Measurements from ENCODE around the gene DARS2.
"Not testable (repeated sequence)": the region's sequence is repeated elsewhere in the genome, so short reads cannot be mapped to it uniquely, and the experiment has no call there.

DARS2 gene

GRCh38 chr1:173824315-173825081, at the start of gene DARS2, which contains the start of gene CENPL:
DARS2 (plus strand) TSS chr1:173824673; CDS start chr1:173825230, 557 bp downstream.
CENPL (minus strand) TSS chr1:173824883; CDS start chr1:173811299, 13,584 bp downstream.
- H3K9ac ChIP-seq (ENCODE audit: low read length) = peak within 1 kb of the TSS; percentile 72
- peak within 1 kb of the TSS; percentile 95 for H3K27ac ChIP-seq (ENCODE audit: low read depth, low read length)
- H3K36me3 ChIP-seq (ENCODE audit: control insufficient read depth, insufficient read depth, low read length) = no peaks in the 10 kb centered on the region
- no peaks in the 10 kb centered on the region for H3K27me3 ChIP-seq (ENCODE audit: control insufficient read depth, insufficient read depth, low read length)
- H3K4me1 ChIP-seq (ENCODE audit: control insufficient read depth, insufficient read depth, low read length) = peaks cover 7% of the 10 kb centered on the region
- peak within 1 kb of the TSS; percentile 97 for H3K4me3 ChIP-seq (ENCODE audit: low read length)

- Histone ChIP-seq H3K27me3 (ENCODE audit: control insufficient read depth, insufficient read depth, low read length) (no peaks in the 10 kb centered on the region), H3K4me3 (ENCODE audit: low read length) (no peak overlapping the region), H3K9ac (ENCODE audit: low read length) (no peak overlapping the region), H3K36me3 (ENCODE audit: control insufficient read depth, insufficient read depth, low read length) (peaks cover 13% of the 10 kb centered on the region), H3K27ac (ENCODE audit: low read depth, low read length) (no peak overlapping the region), H3K4me1 (ENCODE audit: control insufficient read depth, insufficient read depth, low read length) (no peaks in the 10 kb centered on the region)
Observed at GRCh38 chr1:173775578-173776226, 48.8 kb upstream of the DARS2 start.

- Histone ChIP-seq H3K27me3 (ENCODE audit: control insufficient read depth, insufficient read depth, low read length) (no peaks in the 10 kb centered on the region), H3K4me1 (ENCODE audit: control insufficient read depth, insufficient read depth, low read length) (no peaks in the 10 kb centered on the region), H3K4me3 (ENCODE audit: low read length) (no peak overlapping the region), H3K9ac (ENCODE audit: low read length) (no peak overlapping the region), H3K36me3 (ENCODE audit: control insufficient read depth, insufficient read depth, low read length) (peaks cover 16% of the 10 kb centered on the region), H3K27ac (ENCODE audit: low read depth, low read length) (no peak overlapping the region)
Observed at GRCh38 chr1:173779936-173780335, 44.5 kb upstream of the DARS2 start.

- H3K9ac ChIP-seq (ENCODE audit: low read length) = no peak overlapping the region
- H3K27ac ChIP-seq (ENCODE audit: low read depth, low read length) = no peak overlapping the region
- H3K27me3 ChIP-seq (ENCODE audit: control insufficient read depth, insufficient read depth, low read length) = no peaks in the 10 kb centered on the region
- no peak overlapping the region for H3K4me3 ChIP-seq (ENCODE audit: low read length)
- H3K4me1 ChIP-seq (ENCODE audit: control insufficient read depth, insufficient read depth, low read length) = no peaks in the 10 kb centered on the region
- peaks cover 11% of the 10 kb centered on the region for H3K36me3 ChIP-seq (ENCODE audit: control insufficient read depth, insufficient read depth, low read length)
Observed at GRCh38 chr1:173784997-173785396, 39.5 kb upstream of the DARS2 start.

GRCh38 chr1:173789841-173790240, 34.6 kb upstream of the DARS2 start:
- H3K4me1 ChIP-seq (ENCODE audit: control insufficient read depth, insufficient read depth, low read length) = no peaks in the 10 kb centered on the region
- H3K36me3 ChIP-seq (ENCODE audit: control insufficient read depth, insufficient read depth, low read length) = peaks cover 5% of the 10 kb centered on the region
- no peak overlapping the region for H3K9ac ChIP-seq (ENCODE audit: low read length)
- H3K4me3 ChIP-seq (ENCODE audit: low read length) = no peak overlapping the region
- H3K27me3 ChIP-seq (ENCODE audit: control insufficient read depth, insufficient read depth, low read length) = no peaks in the 10 kb centered on the region
- H3K27ac ChIP-seq (ENCODE audit: low read depth, low read length) = no peak overlapping the region

- Histone ChIP-seq H3K9ac (ENCODE audit: low read length) (no peak overlapping the region), H3K4me1 (ENCODE audit: control insufficient read depth, insufficient read depth, low read length) (no peaks in the 10 kb centered on the region), H3K4me3 (ENCODE audit: low read length) (no peak overlapping the region), H3K36me3 (ENCODE audit: control insufficient read depth, insufficient read depth, low read length) (no peaks in the 10 kb centered on the region), H3K27ac (ENCODE audit: low read depth, low read length) (no peak overlapping the region), H3K27me3 (ENCODE audit: control insufficient read depth, insufficient read depth, low read length) (no peaks in the 10 kb centered on the region)
Observed at GRCh38 chr1:173798078-173798477, 26.4 kb upstream of the DARS2 start.

- not testable (repeated sequence) for H3K9ac ChIP-seq (ENCODE audit: low read length); H3K4me3 ChIP-seq (ENCODE audit: low read length); H3K36me3 ChIP-seq (ENCODE audit: control insufficient read depth, insufficient read depth, low read length); H3K4me1 ChIP-seq (ENCODE audit: control insufficient read depth, insufficient read depth, low read length); H3K27ac ChIP-seq (ENCODE audit: low read depth, low read length); H3K27me3 ChIP-seq (ENCODE audit: control insufficient read depth, insufficient read depth, low read length)
Observed at GRCh38 chr1:173799995-173800394, 24.5 kb upstream of the DARS2 start.

- Histone ChIP-seq H3K36me3 (ENCODE audit: control insufficient read depth, insufficient read depth, low read length) (no peaks in the 10 kb centered on the region), H3K27me3 (ENCODE audit: control insufficient read depth, insufficient read depth, low read length) (no peaks in the 10 kb centered on the region), H3K27ac (ENCODE audit: low read depth, low read length) (no peak overlapping the region), H3K4me3 (ENCODE audit: low read length) (no peak overlapping the region), H3K9ac (ENCODE audit: low read length) (no peak overlapping the region), H3K4me1 (ENCODE audit: control insufficient read depth, insufficient read depth, low read length) (no peaks in the 10 kb centered on the region)
Observed at GRCh38 chr1:173802961-173803360, 21.5 kb upstream of the DARS2 start.

GRCh38 chr1:173813654-173814053, 10.8 kb upstream of the DARS2 start:
- H3K27ac ChIP-seq (ENCODE audit: low read depth, low read length); H3K4me1 ChIP-seq (ENCODE audit: control insufficient read depth, insufficient read depth, low read length); H3K4me3 ChIP-seq (ENCODE audit: low read length); H3K36me3 ChIP-seq (ENCODE audit: control insufficient read depth, insufficient read depth, low read length); H3K9ac ChIP-seq (ENCODE audit: low read length); H3K27me3 ChIP-seq (ENCODE audit: control insufficient read depth, insufficient read depth, low read length): not testable (repeated sequence)

- H3K4me1 ChIP-seq (ENCODE audit: control insufficient read depth, insufficient read depth, low read length) = peaks cover 4% of the 10 kb centered on the region
- H3K27ac ChIP-seq (ENCODE audit: low read depth, low read length) = no peak overlapping the region
- H3K27me3 ChIP-seq (ENCODE audit: control insufficient read depth, insufficient read depth, low read length) = no peaks in the 10 kb centered on the region
- no peak overlapping the region for H3K4me3 ChIP-seq (ENCODE audit: low read length)
- H3K36me3 ChIP-seq (ENCODE audit: control insufficient read depth, insufficient read depth, low read length) = no peaks in the 10 kb centered on the region
- H3K9ac ChIP-seq (ENCODE audit: low read length) = no peak overlapping the region
Observed at GRCh38 chr1:173818459-173818858, 6.0 kb upstream of the DARS2 start.

GRCh38 chr1:173821680-173822079, 2.8 kb upstream of the DARS2 start:
- peaks cover 7% of the 10 kb centered on the region for H3K4me1 ChIP-seq (ENCODE audit: control insufficient read depth, insufficient read depth, low read length)
- H3K27me3 ChIP-seq (ENCODE audit: control insufficient read depth, insufficient read depth, low read length) = no peaks in the 10 kb centered on the region

GRCh38 chr1:173823781-173824314, 625 bp upstream of the DARS2 start:
- Histone ChIP-seq H3K4me1 (ENCODE audit: control insufficient read depth, insufficient read depth, low read length) (peaks cover 7% of the 10 kb centered on the region), H3K4me3 (ENCODE audit: low read length) (peak overlapping the region; percentile 97), H3K36me3 (ENCODE audit: control insufficient read depth, insufficient read depth, low read length) (no peaks in the 10 kb centered on the region), H3K27me3 (ENCODE audit: control insufficient read depth, insufficient read depth, low read length) (no peaks in the 10 kb centered on the region), H3K9ac (ENCODE audit: low read length) (peak overlapping the region; percentile 51), H3K27ac (ENCODE audit: low read depth, low read length) (peak overlapping the region; percentile 95)

More at GRCh38 chr1:173821680-173822079, 2.8 kb upstream of the DARS2 start:
- Histone ChIP-seq H3K4me3 (ENCODE audit: low read length) (no peak overlapping the region), H3K27ac (ENCODE audit: low read depth, low read length) (no peak overlapping the region), H3K36me3 (ENCODE audit: control insufficient read depth, insufficient read depth, low read length) (no peaks in the 10 kb centered on the region), H3K9ac (ENCODE audit: low read length) (no peak overlapping the region)
